Ishikawa (cell line): Measurements from ENCODE around the gene LLGL2.

Experiments used
- CREB1 ChIP-seq: IDR thresholded peaks from 2 replicates; pipeline ENCODE4 v1.6.1; 2012; ENCODE audit warnings: low read depth
- REST ChIP-seq: IDR thresholded peaks from 2 replicates; pipeline ENCODE4 v1.6.1; 2012; ENCODE audit warnings: low read depth, mild to moderate bottlenecking

- TF ChIP-seq CREB1 (no peak), REST (no peak)
Measured at GRCh38 chr17:75565618-75566017, 40.1 kb downstream of the LLGL2 start.
